HG03045 (cell line): ENCODE data around the gene SETBP1.

Experiments
- ATAC-seq: cut with Tn5 transposase; IDR thresholded peaks from one replicate; pipeline ENCODE4 v1.9.1; 2021; ENCODE audit warnings: mild to moderate bottlenecking, moderate library complexity; ENCODE audit not compliant: unreplicated experiment

SETBP1 gene

DNA sequence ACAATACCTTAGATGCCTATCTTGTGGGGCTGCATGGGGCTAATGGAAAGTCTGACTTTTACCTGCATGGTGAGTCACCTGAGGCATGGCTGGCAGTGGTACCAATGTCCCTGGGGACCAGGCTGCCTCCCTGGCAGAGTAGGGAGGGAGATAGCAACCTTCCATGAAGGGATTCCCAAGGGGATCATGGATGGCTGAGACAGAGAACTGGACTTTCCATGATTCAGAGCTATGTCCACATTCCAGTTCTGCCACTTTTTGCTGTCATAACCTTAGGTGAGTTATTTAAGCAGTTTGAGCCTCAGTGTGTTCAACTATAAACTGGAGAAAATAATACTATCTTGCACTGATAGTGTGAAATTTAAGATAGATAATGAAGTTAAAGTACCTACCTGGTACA, 178.6 kb downstream of the SETBP1 start:
- ATAC-seq = no peak

DNA sequence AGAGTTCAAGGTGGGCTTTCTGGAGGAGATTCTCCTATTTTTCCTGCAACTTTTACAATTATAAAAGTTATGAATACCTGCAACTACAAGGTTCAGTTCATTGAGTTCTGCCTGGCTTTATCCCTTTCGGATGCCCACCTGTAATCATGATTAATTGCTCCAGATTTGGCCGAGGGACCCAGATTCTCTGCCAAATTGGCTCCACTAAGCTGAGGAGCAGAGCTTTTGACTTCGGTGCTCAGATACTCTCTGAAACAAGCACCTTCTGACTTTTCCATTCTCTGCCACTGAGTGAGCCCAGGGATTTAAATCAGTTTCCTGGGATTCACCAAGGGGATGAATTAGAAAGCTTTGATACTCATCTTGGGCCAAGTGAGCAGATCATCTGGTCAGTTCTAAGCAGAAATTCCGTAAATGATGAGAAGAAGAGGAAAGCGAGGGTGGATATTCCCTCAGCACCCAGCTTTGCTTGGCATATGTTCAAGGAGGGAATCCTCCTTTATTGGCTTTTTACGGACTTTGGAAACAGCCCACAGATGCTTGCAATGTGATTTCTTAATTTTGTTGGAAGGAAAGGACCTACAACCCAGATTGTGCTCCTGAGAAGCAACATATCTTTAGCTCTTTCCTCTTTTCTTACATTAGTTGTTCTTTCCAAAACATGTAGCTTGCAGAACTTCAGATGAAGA, 179.2 kb downstream of the SETBP1 start:
- no peak for ATAC-seq

DNA sequence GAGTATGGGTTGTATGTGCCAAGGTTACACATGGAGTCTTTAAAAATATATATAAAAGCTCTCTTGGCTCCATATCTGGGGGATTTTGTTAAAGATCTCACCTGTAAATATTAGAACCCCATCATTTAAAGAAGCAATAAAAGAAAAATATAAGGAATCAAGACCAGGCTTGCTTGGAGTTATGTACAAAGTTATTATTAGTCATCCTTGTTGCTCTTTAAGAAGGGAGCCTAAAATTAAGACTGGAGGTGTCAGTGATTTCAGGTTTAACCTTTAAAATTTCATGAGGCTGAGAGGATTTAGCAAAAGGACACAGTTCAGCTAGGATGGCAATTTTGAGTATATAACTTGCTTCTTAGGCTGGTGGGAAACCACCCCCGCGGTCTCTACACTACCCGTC, 181.4 kb downstream of the SETBP1 start:
- ATAC-seq = no peak

DNA sequence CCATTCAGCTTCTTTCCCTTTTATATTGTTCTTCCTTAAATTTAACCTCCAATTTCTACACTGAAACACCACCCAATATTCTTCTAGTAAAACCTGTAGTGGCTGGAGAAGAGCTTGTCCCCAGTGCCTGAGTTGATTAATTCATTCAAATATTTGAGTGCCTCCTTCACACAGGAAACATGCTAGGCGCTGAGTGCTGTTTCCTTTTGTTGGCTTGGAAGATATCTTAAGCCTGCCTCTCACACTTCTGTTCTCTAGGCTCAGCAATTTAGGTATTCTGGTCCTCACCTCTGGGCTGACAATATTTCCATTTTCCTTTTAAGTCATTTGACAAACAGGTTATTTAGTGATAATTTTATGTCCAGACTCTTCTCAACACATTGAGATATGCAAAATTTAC, 185.4 kb downstream of the SETBP1 start:
- no peak for ATAC-seq

DNA sequence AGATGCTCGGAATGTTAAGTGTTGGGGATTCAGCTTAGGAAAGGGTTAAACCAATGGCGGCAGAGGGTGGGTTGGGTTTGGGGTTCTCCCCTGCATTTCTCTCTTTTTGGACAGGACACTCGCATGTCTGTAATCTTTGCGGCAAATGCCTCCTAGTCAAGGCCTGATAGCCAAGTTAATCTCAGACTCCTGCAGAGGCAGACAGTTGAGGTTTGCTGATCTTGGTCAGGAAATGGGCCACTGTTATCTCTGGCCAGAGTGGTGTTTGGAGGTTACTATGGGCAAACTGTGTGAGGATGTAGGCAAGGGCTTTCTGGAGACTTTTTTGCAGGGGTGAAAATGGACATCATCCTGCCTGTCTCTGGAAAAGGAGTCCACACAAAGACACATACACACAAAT, 188.8 kb downstream of the SETBP1 start:
- no peak for ATAC-seq

DNA sequence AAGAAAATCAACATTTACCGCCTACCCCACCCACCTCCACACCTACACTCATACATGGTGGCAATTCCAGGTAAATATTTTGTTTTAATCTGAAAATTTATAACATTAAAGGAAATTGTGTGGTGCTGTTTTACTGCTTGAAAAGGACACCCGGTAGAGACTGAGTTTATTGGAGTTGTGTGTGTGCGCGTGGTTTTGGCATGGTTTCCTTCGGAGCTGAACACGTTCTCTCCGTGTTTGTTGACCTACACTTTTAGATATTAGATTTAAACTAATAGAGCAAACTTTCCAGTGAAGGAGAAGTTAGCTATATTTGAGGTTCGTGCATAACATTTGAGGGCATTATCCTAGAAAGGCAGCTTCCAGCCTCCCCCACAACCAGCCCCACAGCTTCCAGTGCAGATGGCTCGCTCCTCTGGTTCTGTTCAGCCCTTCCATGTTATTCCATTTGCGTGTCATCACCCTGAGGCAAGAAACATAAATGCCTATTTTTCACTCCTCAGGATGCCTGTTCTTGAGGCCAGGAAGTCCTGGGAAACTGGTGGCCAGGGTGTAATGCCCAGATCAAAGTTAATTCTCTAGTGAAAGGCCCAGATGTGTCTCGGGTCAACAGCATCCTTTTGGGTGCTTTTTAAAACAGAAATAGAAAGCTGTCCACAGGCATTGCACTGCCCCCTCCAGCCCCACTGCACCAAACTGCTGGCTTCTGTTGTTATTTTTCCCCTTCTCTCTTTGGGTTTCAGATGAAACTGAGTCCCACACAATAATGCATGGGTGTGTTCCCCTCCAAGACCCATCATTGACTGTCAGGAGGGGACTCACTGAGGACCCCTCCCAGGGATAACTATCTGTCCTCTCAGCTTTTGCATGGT, 190.2 kb downstream of the SETBP1 start:
- peak; percentile 41 for ATAC-seq

DNA sequence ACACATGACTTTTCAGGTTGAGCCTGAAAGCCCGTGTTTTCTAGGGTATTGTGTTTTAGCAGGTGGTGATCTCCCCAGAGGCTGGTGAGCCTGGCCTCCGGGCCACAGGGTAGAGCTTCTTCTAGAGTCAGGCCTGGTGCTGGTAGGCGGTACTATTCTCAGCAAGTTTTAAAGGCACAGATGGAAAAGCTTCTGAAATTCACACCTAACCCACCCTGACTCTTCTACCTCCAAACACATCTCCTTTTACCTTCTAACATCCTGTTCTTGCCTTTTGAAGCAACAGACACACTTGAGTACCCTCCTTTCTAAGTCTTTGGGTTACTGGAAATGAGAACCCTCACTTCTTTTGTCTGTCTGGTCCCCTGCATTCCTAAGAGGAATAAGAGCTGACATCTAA, 191.1 kb downstream of the SETBP1 start:
- peak; percentile 67 for ATAC-seq

DNA sequence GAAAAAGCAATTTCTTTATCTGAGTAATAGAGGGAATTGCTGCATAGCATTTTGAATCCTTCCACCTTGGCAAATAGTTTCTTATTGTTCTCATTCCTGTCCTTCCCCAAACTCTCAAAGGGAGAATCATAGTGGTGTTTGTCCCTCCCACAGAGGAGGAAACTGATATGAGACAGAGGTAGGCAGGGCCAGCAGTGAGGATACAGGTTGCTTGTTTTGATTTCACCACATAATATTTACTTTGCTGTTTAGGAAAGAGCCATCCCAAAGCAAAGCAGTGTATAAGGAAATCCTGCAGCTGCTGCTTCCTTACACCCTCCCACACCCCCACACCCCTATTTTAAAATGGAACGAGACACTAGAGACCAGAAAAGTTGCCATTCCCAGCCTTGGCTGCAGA, 195.3 kb downstream of the SETBP1 start:
- ATAC-seq = no peak

DNA sequence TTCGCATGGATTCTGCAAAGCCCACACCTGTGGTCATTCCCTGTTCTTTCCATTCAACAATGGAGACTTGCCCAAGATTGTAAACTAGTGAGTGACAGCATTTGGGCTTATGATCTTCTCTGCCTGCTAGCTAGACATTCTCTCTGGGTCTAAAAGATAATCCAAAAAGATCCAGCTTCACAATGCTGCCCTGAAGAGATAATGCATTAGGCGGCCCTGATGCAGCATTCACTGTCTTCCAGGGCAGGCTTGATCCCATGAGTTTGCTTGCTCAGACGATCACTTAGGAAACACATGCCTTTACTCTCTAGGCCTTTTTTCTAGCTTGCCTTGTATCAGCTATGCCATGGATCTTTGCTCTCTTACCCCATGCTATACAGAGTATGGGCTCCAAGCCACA, 196.1 kb downstream of the SETBP1 start:
- no peak for ATAC-seq

DNA sequence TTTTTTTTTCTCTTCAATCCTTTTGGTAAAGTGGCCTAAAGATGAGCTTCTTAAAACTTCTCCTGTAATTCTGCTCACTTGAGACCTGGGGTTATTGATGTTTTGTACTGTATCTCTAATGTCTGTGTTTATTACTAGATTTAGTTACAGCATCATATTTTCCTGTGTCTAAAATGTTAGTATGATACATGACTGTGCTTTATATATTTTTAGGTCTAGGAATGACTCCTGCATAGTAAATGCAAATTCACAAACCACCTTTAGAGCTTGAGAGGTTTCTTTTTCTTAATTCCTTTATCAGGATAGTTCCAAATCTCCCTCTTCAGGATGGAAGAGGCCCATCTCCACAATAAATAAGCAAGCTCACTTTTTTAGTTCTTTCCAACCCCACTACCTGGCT, 197.6 kb downstream of the SETBP1 start:
- no peak for ATAC-seq

DNA sequence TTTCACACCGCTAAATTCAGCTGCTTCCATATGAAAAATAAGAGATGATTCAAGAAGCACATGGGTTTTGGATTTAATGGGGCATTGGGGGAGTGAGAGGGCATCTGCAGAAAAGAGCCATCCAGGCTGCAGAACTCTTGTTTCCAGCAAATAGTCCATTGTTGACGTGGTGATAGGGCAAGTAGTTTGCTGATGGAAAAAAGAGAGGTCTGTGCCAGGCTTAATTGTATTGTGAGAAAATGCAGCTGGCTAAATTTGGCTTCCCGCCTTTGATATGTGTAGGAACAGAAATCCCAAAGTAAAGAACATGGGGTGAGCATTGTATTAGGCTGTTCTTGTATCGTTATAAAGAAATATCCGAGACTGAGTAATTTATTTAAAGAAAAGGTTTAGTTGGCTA, 199.5 kb downstream of the SETBP1 start:
- ATAC-seq = no peak

DNA sequence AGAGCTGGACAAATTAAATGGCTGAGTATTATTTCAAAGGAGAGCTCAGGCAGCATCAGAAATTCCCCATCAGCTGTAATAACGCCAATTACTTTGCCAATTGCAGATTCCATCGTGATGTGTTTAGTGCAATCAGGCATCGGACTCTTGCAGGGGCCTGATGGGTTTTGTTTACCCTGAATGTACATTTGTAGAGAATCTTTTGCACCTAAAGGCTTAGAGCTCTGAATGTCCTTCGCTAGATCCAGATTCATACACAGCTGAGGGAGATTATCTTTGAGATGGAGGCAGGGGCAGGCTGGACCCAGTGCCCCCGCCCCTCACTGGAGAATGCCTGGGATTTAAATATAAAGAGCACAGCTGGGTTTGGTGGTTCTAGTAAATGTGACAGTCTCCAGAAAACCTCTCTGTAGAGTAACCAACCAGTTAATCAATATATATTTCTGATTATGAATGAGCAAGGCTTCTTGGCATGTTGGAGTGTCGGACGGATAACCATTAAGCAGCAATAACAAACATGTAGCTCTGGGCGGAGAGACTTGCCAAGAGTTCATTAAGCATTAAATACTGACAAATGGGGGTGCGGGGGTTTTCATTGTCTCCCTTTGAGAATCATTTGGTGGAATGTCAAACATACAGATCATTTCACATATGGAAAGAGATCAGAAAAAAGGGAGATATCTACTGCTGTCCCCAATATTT, 200.9 kb downstream of the SETBP1 start:
- no peak for ATAC-seq

DNA sequence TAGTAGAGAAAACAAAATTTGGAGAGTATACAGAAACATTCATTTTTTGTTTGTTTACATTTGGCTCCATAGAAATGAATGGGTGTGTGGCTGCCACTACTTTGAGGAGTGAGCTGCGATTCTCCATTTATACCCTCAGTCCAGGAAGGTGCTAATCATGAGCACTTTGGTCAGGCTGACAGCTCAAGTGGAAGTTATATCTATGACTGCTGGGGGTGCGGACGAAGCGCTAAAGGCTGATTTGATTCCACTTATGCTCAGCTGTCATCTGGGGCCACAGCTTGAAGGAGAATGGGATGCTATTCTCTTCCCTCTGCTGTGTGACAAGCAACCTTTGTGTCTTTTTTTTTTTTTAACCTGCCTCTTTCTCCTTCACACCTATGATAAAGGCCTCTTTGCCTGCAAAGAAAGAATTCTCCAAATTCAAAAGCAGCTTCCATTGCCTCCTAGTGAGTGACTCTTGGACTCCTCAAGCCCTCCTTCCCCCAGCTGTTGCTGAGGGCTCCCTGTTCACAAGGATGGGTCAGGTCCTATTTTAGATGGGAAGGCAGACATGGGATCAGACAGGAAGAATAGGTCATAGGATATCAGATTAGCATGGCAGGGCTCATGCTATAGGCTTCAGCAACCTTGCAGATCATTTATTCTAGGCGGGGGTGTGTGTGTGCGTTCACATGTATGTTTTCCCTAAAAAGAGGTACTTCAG, 201.6 kb downstream of the SETBP1 start:
- ATAC-seq = no peak

DNA sequence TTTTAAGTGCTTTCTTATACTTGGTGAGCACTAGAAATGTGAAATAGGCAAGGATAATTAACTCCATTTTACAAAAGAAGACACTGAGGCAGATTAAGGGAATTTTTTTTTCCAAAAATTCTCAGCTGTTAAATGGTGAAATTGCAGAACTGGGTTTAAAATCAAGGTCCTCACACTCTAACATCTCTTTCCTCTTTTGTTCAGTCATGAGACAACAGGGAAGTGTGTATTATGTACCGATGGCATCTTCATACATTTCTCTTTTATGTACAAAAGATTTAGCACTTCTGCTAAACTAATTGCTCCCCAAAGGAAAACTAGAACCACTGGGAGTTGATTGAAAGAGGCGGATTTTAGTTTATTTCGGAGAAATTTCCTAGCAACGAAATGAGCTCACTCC, 203.0 kb downstream of the SETBP1 start:
- ATAC-seq = no peak

DNA sequence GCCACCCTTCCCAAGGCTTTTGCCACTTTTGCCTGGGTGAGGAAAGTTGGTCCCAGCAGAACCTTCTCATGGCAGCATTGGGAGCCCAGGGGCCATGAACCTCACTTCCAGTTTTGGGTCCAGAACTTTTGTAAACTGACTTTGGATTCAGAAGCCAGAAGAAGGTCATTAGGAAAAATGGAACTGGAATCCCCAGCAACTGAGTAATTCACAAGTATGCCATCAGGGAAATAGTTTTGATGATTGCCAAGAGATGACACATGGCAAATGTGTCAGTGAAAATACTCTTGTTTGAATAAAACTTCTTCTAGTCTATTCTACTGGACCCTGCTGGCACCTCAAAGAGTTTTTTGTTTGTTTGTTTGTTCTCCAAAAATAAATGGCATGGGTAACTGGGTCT, 203.7 kb downstream of the SETBP1 start:
- no peak for ATAC-seq

DNA sequence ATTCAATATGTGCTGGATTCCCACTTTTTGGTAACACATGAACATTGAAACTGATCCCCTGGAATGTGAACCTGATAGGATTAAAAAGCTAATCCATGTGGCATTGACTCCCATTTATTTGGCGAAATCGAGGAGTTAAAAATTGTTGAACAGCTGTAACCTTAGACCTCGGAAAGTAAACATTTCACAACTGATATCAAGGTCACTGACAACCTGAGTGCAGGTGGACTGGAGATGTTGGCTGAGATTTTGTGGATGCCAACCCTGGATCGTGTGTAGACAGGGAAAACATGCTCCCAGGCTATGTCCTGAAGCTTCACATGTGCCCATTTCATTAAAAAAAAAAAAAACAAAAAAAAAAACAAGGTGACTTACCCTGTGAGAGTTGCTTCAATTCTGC, 204.8 kb downstream of the SETBP1 start:
- no peak for ATAC-seq

DNA sequence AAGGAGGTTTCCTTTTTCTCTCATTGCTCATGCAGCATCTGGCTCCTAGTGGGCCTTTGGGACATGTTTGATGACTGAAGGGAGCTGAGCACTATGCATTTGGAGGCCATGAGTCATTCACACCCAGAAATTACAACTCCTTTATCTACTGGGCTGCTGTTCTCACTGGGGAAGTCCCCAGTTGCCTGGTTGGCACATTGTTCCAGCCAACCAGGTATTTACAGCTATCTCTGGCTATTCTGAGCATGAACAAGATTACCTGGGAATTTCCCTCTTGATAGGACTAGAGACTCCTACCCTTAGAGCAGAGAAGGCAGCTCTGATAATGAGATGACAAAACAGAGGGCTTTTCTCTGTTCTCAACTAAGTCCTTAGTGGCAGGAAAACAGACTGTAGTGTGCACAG, 206.5 kb downstream of the SETBP1 start:
- peak; percentile 93 for ATAC-seq

DNA sequence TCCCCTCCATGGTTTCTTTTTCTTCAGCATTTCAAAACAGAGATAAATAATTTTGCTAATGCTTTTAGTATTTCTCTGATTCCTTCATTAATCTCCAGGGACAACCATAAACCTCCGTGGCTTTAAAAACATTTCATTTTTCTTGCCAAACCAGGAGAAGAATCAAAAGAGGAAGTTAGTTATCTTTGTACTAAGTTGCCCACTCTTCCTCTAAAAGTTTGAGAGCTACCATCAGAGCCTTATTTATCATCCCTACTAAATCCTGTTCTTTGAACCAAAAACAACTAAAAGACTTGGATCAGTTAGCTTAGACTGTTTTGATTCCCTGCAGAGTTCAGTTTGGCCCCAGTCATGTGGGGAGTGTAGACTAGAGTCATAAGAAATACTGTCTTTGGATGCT, 208.4 kb downstream of the SETBP1 start:
- ATAC-seq = no peak

DNA sequence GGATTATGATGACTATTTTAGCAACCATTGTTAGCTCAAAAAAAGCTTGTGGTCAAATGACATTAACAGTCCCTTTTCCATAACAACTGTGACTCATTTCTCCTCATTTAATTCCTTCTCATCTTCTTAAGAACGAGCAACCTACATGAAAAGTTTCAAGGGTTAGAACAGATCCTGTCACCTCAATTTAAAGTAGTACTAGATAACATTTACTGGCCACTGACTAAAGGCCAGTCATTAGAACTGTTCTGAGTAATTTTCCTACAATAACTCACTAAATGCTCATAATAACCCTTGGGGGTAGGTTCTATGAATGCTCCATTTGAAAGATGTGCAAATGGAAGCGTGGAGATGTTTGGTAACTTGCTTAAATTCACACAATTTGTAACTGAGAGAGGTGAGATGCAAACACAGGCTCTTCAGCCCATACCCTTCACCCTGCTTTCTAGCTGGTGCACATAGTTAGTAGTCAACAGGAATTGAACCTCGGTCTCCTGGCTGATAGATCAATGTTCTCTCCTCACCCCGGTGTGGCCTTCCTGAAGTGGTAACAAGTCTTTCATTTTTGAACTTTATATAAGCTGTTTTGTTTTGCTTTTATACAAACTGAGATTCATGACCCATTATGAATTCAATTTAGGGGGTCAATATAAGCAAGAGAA, 212.5 kb downstream of the SETBP1 start:
- no peak for ATAC-seq

DNA sequence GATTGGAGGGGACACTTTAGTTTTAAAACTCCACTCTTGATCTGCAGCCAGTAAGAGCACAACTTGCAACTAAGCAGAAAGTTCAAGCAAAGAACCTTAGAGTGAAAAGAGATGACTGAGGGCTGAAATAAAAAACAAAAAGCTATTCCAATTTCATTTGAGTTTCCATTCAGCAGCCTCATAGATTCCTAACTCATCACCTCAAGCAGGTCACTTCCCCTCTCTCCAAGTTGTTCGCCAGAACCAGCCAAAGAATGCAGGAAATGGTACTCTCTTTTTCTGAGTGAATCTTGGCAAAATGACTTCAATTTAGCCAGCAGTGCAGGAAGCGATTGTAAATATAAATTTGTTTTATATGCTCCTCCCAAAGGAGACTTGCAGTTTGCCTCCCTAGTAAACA, 213.3 kb downstream of the SETBP1 start:
- no peak for ATAC-seq
